NCI-H2227 (cell line): ENCODE results near the gene PCSK6.
"Not testable (repeated sequence)": the region's sequence is repeated elsewhere in the genome, so short reads cannot be mapped to it uniquely, and the experiment has no call there.

Source experiments
- DNase-seq: peaks from one replicate; lab custom pipeline; 2025; ENCODE audit not compliant: unreplicated experiment; lab: John Stamatoyannopoulos, UW

PCSK6 gene

DNA sequence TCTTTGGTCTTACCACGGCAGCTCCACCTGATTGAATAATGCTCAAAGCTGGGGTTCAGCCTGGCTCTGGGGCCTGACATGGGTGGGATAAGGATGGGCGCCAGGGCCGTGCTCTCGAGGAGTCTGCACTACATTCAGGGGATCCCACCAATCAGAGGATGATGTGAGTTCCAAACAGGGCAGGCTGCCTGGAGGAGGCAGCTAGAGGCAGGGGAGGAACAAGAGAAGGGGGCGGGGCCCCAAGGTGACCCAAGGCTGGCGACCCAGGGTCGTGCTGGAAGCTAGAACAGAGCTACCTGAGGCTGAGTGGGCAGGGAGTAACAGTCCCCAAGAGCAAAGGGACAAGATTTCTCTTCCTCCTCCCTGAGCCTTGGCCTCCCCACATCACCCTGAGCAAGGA is 56.1 kb downstream of the PCSK6 start:
- DNase-seq: no peak

DNA sequence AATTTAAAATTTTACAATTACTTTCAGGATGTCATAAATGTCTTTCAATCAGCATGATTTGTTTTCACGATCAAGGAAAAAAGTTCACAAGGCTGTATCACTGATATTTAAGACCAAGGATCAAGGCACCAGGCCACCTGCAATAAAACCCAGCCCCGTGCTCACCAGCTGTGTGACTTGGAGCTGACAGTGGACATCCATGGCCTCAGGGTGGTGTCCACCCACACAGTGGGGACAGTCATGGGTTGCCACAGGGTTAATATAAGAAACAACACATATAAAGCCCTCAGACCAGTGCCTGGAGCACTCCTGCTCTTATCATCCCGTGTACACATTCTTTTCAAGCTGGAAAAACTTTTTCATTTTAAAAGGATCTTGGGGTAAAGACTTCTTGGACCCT is 56.5 kb downstream of the PCSK6 start:
- DNase-seq: no peak

DNA sequence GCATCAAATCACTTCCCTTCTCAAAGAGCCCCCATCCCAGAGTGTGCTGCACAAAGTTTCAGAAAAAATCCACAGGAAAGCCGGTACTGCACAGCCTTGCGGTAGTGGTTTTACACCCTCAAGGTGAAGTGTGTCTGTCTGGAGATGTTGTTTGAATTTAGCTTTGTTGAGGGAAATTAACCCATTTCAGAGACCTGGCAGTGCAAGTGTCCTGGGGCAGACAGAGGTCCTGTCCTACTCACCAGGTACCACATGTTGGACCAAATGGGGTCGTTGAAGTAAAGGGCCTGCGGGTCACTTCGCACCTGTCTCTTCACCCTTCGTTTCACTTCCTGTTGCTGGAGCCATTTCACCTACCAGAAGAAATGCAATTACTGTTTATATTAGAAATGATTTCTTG is 57.8 kb downstream of the PCSK6 start:
- DNase-seq: no peak

DNA sequence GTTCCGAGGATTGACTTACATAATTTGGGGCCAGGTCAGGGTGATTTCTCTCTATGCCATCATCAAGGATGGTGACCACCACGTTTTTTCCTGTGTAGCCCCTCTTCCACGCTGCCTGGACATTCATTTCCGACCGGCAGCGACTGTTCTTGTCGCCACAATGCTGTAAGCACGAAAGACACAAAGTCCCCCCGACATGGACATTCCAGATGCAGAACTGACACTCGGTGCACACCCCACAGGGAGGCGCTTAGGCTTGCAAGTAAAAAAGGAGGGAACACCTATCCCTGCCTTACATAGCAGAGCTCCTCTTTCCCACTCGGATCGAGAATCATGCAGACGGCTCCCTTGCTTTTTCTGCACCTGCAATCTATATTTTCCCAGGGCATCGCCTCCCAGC is 58.2 kb downstream of the PCSK6 start:
- DNase-seq: no peak

DNA sequence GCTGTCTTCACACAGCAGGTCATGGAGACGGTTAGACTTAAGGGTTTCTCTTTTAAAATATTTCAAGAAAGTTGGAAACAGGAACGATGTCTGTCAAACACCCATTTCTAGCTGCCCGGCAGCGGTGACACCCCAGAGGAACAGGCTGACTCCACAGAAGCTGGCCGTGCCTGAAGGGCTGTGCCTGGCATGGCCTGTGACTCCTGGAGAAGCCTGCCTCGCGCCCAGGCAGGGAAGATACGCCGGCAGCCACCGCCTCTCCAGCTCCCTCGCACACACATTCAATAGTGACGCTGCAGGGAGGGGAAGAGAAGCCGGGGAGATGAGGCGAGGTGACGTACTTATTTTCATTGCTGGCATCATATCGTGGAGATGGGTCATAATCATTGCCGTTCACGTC is 59.9 kb downstream of the PCSK6 start:
- no peak for DNase-seq

DNA sequence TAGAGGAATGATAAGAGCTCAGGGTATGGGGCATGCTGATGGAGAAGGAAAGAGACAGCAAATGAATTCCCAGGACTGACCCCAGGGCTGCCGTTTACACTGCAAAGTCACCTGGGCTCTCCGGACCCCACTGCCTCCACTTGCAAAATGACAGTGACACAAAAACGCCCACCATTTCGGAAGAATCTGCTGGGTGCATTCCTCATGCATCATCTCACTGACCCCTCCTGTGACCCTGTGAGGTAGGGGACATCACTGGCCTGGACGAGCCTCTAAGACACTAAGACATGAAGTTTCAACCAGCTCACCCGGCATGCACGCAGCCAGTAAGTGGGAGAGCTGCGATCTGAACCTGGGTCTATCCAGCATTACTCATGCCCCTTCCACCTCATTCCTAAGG is 60.3 kb downstream of the PCSK6 start:
- DNase-seq: no peak

DNA sequence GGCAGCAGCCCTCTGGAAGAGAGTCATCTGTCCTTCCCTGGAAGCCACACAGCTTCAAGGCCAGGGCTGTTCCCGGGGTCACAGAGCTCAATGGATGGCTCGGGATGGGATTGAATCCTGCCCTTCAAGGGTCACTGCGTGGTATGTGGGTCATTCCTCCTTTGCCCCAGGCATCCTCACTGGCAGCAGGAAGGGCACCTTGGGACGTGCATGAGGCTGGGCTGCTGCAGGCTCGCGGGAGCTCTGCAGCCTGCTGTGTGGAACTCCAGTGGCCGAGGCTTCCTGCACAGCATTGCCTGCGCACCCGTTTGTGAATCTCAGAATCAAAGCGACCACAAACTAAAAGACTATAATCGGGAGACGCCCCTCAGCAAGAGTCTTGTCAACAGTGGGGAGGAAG is 60.7 kb downstream of the PCSK6 start:
- no peak for DNase-seq

DNA sequence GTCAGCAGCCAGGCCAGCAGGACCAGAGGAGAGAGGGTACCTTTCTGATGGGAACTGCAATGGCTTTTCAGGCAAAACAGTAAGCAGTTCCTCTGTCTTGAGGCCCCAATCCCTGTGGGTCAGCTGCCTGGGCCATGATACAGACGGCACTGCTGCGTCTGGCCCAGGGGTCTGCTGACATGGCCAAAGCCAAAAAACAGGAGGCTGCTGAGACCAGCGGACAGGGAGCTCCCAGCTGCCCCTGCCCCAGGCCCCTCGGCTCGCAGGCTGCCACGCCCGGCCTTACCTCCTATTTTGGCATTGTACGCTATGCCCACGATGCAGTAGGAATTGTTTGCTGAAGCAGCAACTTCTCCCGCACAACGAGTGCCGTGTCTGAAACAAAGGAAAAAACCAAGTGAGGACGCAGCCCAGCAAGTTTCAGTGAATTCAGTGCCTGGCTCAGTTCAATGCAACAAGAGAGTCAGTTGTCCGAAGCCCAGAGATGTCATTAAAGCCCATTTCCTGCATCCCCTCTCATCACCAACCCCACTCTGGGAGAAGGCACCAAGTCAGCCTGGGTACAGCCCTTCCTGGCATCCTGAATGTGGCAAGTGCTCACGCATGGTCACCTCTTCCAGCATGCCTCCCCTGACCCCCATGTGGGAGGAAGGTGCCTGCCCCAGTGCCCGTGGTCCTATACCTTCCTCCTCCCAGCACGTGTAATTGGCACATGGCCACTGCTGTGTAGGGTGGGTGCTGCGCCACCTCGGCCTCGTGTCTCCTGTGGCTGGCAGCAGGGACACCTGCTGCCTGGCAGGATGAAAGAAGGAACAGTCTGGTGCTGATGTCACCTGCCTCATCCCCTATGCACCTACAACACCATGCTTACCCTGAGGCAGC is 61.7 kb downstream of the PCSK6 start:
- DNase-seq: no peak

DNA sequence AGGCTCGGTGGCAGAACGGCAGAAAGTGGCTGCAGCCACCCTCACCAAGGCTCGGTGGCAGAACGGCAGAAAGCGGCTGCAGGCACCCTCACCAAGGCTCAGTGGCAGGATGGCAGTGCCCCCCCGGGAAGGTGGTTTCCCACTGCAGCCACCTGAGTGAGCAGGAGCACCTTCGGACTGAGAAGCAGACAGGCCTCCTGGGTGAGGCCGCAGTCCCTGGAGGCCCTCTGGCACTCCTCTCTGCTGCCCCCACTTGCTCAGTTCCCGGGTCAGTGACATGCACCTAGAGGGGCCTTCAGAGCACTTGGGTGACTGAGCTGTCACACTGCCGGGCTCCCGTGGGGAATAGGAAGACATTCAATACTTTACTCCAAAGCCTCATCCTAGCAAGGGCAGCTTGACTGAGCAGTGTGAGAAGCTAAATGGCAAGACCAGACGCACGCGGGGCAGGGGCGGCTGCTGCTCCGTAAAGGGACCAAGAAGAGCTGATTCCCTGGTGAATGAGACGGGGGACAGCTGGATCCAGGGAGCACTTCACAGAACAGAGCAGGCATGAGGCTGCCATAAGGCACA is 62.7 kb downstream of the PCSK6 start:
- DNase-seq: no peak

DNA sequence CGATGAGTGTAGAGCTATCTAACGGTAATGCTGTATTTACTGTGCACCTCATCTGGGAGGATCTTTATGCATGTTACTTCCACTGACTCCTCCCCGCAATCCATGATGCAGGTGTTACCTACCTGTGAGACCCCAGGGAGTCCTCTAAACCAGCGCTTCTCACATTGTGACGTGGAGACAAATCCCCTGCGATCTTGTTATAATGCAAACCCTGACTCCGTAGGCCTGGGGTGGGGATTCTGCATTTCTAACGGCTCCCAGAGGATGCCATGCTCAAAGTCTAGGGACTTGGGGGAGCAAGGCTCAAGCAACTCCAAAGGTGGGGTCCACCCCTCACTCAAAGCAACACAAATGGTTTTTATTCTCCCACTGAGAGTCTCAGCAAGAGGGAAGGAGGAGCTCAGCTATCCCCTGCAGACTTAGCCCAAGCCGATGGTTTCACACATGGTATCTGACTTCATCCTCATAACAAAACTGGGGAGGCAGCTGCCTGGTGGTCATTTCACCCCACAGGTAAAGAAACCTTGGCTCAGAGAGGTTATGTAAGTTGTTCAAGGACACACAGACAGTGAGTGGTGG is 63.6 kb downstream of the PCSK6 start:
- no peak for DNase-seq

DNA sequence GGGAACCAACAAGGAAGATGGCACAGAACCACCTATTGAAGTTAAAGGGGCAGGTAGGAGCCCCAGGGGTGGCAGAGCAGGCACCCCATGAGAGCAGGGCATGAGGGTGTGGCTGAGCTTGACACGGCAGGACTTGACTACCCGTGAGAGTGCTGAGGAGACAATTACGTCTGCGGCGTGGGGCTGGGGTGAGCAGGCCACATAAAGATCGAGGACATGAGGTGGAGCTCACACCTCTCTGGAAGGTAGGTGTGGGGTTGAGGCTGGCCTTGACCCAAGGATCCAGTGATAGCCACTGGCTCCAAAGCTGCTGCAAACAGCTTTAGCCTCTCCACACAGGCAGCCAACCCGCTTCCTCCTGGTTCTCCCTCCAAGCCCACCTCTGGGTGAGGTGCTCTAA is 64.5 kb downstream of the PCSK6 start:
- DNase-seq: no peak

DNA sequence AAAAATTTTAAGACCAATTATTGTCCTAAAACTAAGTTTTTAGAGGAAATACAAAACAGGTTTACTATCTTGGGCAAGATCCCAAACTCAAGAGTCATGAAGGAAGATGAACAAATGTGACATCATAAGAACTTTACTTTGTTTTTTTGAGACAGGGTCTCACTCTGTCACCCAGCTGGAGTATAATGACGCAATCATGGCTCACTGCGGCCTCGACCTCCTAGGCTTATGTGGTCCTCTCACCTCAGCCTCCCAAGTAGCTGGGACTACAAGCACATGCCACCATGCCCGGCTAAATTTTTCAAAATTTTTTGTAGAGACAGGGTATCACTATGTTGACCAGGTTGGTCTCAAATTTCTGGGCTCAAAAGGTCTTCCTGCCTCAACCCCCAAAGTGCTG is 69.3 kb downstream of the PCSK6 start:
- DNase-seq: no peak

DNA sequence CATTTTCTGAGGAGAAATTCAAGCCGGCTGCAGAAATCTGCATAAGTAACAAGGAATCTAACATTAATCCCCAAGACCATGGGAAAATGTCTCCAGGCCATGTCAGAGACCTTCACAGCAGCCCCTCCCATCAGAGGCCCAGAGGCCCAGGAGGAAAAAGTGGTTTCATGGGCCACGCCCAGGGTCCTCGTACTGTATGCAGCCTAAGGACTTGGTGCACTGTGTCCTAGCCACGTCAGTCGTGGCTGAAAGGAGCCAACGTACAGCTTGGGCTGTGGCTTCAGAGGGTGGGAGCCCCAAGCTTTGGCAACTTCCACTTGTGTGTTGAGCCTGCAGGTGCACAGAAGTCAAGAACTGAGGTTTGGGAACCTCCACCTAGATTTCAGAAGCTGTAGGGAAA is 73.0 kb downstream of the PCSK6 start:
- not testable (repeated sequence) for DNase-seq

DNA sequence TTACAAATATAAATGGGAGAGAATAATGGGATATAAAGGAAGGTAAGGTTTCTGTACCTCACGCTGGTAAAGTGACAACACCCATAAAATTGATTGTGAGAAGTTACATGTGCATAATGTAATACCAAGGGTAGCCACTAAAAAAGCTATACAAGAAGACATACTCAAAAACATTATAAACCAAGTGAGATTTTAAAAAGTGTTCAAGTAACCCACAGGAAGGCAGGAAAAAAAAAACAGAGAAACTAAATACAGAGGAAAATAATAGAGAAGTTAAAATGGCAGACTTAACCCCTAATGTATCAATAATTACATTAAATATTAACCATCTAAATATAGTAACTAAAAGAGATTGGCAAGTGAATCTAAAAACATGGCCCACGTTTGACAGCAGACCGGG is 76.3 kb downstream of the PCSK6 start:
- no peak for DNase-seq

DNA sequence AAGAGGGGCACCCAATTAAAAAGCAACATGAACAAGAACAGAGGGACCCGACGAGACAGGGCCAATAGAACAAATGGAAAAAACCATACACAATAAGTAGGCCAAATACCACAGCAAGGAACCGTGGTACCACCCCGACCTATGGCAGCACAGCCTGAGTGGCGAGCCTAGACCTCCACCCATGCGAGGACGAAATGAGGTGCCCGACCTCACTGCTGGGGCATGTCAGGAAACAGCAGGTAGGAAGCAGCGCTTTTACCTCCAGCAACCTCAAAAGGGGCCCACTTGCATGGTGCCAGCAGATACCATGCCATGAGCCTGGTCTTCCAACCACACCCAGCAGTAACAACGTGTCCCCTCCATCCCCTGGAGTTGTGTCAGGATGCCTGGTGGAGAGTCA is 77.9 kb downstream of the PCSK6 start:
- no peak for DNase-seq

DNA sequence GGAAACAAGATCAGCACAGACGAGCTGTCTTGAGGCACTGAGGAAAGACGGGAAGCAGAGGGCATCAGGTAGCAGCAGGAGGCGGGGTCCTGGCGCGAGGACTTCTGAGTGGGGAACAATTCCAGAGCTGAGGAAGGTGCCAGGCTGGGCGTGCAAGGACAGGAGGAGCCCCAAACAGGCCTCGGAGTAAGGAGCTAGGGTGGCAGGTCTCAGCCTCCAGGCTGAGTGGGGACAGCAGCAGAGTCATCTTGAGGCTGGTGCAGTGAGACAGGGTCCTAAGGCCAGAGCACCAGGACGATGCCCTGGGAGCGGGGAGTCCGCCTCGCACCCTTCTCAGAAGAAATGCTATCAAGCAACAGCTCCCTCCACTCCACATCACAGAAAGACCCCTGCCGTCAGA is 78.4 kb downstream of the PCSK6 start:
- no peak for DNase-seq

DNA sequence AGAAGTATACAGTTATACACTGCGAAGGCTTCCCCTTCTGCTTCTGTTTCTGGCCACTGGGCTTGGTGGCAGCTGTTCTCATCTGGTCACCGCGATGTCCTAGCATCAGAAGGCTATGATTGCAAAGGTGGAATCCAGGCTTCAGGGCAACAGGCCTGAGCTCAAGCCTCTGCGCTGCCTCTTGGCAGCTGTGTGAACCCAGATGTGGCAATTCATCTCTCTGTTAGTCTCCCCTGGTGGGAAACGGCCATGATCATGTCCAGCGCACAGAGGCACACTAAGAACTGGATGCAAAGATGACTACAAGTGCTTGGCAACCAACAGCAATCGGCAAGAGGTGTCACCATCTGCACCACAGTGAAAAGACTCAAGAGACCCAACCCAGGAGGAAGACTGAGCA is 78.9 kb downstream of the PCSK6 start:
- DNase-seq: no peak

DNA sequence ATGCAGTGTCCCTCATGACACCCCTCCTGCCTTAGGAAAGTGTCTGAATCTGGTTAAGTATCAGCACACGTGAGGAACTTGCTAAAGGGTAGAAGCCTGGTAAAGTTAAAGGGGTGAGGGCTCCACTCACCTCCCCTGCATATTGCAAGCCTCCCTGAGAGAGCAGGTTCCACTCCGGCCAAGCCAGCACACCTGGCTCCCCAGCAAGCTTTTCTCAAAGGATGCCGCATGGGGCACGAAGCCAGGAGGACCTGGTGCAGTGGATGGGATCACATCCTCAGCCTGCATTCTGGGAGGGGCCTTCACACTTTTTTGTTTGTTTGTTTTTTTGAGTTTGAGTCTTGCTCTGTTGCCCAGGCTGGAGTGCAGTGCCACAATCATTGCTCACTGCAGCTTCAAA is 79.9 kb downstream of the PCSK6 start:
- no peak for DNase-seq

DNA sequence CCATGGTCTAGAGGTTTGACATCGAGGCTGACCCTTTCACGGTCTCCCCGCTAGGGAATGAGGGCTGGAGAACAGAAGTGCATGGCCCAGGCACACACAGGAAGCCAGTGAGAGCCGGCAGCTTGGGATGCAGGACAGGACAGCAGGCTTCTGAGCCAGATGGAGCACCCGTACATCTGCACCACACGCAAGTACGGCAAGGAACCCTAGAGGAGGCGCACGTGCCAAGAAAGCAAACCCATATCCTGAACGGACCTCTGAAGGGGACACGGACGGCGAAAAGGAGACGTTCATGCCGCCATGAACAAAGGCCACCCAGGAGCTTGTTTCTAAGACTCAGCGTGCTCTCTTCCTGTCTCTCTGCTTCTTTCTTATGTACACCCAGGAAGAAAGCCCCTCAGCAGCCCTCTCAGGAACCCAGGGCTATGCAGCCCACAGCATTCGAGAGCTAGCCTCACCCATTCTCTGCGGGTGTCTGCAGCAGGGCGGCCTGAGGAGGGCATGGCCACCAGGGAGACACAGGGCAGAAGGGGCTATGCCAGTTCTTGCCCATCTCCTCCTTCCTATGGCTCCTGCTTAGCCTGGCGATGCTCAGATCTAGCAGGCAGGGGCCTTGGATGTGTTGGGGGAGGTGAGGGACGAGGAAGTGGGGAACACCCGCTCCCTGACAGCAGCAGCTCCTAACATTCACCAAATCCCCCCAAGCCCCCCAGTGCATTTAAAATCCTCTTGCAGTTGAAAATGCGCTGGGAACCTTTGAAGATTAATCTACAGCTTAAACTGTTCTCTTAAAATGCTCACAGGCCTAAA is 81.3 kb downstream of the PCSK6 start:
- no peak for DNase-seq

DNA sequence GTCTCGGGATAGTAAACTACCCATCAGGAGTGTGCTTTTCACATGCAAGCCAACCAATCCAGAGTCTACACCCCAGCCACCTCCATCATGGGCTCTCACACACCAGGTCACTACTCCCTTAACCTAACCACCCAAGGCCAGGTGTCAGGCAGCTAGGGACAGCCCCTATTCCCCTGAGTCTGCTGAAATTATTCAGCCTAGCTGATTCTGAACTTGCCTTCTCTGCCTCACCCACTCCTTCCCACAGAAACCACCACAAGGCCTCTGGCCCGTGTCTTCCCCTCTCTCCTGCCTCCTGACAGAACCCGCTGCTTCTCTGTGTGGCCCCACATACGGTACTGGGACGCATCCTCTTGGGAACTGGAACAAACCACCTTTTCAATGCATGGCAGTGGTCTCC is 82.1 kb downstream of the PCSK6 start:
- no peak for DNase-seq

DNA sequence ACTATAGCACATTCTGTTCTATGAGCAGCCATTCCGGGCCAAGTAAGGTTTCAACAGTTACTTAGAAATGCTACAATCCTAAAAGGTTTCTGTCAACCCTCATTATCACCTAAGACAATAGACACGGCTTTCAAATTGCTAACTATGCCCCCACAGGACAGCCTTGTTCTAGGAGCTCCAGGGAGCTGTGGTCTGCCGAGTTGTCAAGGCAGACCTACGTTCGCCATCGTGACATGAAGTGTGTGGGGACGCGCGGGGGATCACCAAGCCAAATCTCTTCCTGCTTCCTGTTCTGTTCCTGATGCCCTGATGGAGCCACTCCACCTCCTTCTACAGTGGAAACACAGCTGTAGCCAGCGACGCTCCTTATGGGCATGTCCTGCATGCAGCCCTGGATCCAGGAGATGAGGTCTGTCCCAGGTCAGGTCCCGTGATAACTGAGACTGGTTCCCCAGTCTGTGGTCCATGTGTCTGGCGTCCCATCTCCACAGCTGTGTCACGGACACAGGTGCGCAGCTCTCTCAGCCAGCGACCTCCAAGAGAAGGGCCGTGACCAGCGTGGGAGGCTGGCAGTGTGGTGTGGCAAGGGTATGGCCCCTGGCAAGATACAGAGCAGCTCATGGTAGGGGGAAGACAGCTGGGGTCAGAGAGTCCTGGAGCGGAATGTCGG is 82.8 kb downstream of the PCSK6 start:
- no peak for DNase-seq
